ENCODE results near the gene COL19A1. TPM values are rescaled to one million over a fixed set of nuclear protein-coding genes. Genes with fewer than 3 reads are reported as not detected.

The COL19A1 gene
- total and polyA plus RNA-seq, 9 donors = 0.20 to 0.23 TPM; not detected in 7

GRCh38 chr6:70107852-70108629 lies 241.7 kb downstream of the COL19A1 start:
- Histone ChIP-seq H3K27ac (no peak overlapping the region), H3K9me3 (no peaks in the 10 kb centered on the region), H3K36me3 (no peaks in the 10 kb centered on the region), H3K4me3 (no peak overlapping the region), H3K27me3 (no peaks in the 10 kb centered on the region), H3K4me1 (ENCODE audit: insufficient read depth) (no peaks in the 10 kb centered on the region)
- no peak for TF ChIP-seq EP300 (IDR thresholded peaks at IDR 0.05)
- 36 to 44% (median 41%) methylated on average over 3 of the region's 3 CpGs for WGBS, 3 donors
- intact Hi-C loops (cut with DNase I) = no loop called here
- no peak for DNase-seq

GRCh38 chr6:70110126-70111022 lies 244.0 kb downstream of the COL19A1 start:
- no peak for DNase-seq
- intact Hi-C loops (cut with DNase I) = no loop called here
- H3K4me1 ChIP-seq (ENCODE audit: insufficient read depth) = no peaks in the 10 kb centered on the region

GRCh38 chr6:70111737-70112136 lies 245.4 kb downstream of the COL19A1 start:
- intact Hi-C loops (cut with DNase I) = no loop called here
- DNase-seq = no peak
- Histone ChIP-seq H3K27me3 (no peaks in the 10 kb centered on the region), H3K27ac (no peak overlapping the region), H3K4me1 (ENCODE audit: insufficient read depth) (no peaks in the 10 kb centered on the region), H3K4me3 (no peak overlapping the region), H3K36me3 (no peaks in the 10 kb centered on the region), H3K9me3 (no peaks in the 10 kb centered on the region)
- TF ChIP-seq CTCF (IDR thresholded peaks at IDR 0.05) (no peak), EP300 (IDR thresholded peaks at IDR 0.05) (no peak), POLR2A (IDR thresholded peaks at IDR 0.05) (no peak)

More at GRCh38 chr6:70110126-70111022, 244.0 kb downstream of the COL19A1 start:
- no peak for TF ChIP-seq EP300 (IDR thresholded peaks at IDR 0.05)
- TF ChIP-seq CTCF (IDR thresholded peaks at IDR 0.05) = no peak
- no peak for TF ChIP-seq POLR2A (IDR thresholded peaks at IDR 0.05)
- H3K9me3 ChIP-seq = no peaks in the 10 kb centered on the region
- no peak overlapping the region for H3K4me3 ChIP-seq
- no peaks in the 10 kb centered on the region for H3K27me3 ChIP-seq
- H3K36me3 ChIP-seq = no peaks in the 10 kb centered on the region
- WGBS, 3 donors = 37 to 56% (median 41%) methylated on average over 2 of the region's 2 CpGs
- no peak overlapping the region for H3K27ac ChIP-seq

GRCh38 chr6:70112716-70113115 lies 246.4 kb downstream of the COL19A1 start:
- 47 to 48% (median 48%) methylated on average over 5 of the region's 5 CpGs for WGBS, 3 donors

More at GRCh38 chr6:70112716-70113115, 246.4 kb downstream of the COL19A1 start:
- DNase-seq = no peak
- H3K4me1 ChIP-seq (ENCODE audit: insufficient read depth) = no peaks in the 10 kb centered on the region
- no peaks in the 10 kb centered on the region for H3K9me3 ChIP-seq
- no peaks in the 10 kb centered on the region for H3K27me3 ChIP-seq
- TF ChIP-seq EP300 (IDR thresholded peaks at IDR 0.05) (no peak), CTCF (IDR thresholded peaks at IDR 0.05) (no peak), POLR2A (IDR thresholded peaks at IDR 0.05) (no peak)
- no peaks in the 10 kb centered on the region for H3K36me3 ChIP-seq
- H3K27ac ChIP-seq = no peak overlapping the region
- no peak overlapping the region for H3K4me3 ChIP-seq
- intact Hi-C loops (cut with DNase I) = no loop called here

All from ovary (tissue), 9 donors.